ENCODE measurements around the gene POLE3. TPM values are rescaled to one million over a fixed set of nuclear protein-coding genes. Genes with fewer than 3 reads are reported as not detected.
A peak's percentile ranks its signal among the peaks of the same experiment; 100 is the strongest.

The POLE3 gene
- total and polyA plus RNA-seq, 2 experiments from 2014 or later, result 39.2 to 81.3 TPM

- ATAC-seq (no peak), DNase-seq (ENCODE audit: low spot score) (peak; percentile 25)
- Histone ChIP-seq H3K4me2 (peak overlapping the region; percentile 48; the same call in 1 of the 2 replicates), H3F3A (replicated peaks; ENCODE audit: low read depth) (no peaks in the 10 kb centered on the region), H3K27ac (ENCODE audit: low read depth) (no peak overlapping the region; the same call in 1 of the 2 replicates), H3K36me3 (ENCODE audit: insufficient read depth) (no peaks in the 10 kb centered on the region), H3K79me2 (replicated peaks; ENCODE audit: insufficient read depth) (no peaks in the 10 kb centered on the region), H3K27me3 (ENCODE audit: insufficient read depth) (no peaks in the 10 kb centered on the region), H3K4me1 (ENCODE audit: insufficient read depth) (peaks cover 8% of the 10 kb centered on the region), H3K9me2 (ENCODE audit: insufficient read depth) (no peaks in the 10 kb centered on the region), H2AFZ (peak overlapping the region; percentile 4; the same call in 1 of the 2 replicates), H3K4me3 (no peak overlapping the region), H4K20me1 (replicated peaks; ENCODE audit: insufficient read depth) (no peaks in the 10 kb centered on the region)
- Mint-ChIP-seq H3K36me3 (ENCODE audit: low read depth) (no peaks in the 10 kb centered on the region), H3K4me1 (peaks cover 20% of the 10 kb centered on the region), H3K27ac (peak overlapping the region; percentile 38; the same call in 1 of the 2 replicates), H3K4me3 (no peak overlapping the region), H3K27me3 (ENCODE audit: insufficient read depth, low read depth, poor library complexity) (no peaks in the 10 kb centered on the region), H3K9me3 (no peaks in the 10 kb centered on the region)
- TF ChIP-seq, protein P1, sequence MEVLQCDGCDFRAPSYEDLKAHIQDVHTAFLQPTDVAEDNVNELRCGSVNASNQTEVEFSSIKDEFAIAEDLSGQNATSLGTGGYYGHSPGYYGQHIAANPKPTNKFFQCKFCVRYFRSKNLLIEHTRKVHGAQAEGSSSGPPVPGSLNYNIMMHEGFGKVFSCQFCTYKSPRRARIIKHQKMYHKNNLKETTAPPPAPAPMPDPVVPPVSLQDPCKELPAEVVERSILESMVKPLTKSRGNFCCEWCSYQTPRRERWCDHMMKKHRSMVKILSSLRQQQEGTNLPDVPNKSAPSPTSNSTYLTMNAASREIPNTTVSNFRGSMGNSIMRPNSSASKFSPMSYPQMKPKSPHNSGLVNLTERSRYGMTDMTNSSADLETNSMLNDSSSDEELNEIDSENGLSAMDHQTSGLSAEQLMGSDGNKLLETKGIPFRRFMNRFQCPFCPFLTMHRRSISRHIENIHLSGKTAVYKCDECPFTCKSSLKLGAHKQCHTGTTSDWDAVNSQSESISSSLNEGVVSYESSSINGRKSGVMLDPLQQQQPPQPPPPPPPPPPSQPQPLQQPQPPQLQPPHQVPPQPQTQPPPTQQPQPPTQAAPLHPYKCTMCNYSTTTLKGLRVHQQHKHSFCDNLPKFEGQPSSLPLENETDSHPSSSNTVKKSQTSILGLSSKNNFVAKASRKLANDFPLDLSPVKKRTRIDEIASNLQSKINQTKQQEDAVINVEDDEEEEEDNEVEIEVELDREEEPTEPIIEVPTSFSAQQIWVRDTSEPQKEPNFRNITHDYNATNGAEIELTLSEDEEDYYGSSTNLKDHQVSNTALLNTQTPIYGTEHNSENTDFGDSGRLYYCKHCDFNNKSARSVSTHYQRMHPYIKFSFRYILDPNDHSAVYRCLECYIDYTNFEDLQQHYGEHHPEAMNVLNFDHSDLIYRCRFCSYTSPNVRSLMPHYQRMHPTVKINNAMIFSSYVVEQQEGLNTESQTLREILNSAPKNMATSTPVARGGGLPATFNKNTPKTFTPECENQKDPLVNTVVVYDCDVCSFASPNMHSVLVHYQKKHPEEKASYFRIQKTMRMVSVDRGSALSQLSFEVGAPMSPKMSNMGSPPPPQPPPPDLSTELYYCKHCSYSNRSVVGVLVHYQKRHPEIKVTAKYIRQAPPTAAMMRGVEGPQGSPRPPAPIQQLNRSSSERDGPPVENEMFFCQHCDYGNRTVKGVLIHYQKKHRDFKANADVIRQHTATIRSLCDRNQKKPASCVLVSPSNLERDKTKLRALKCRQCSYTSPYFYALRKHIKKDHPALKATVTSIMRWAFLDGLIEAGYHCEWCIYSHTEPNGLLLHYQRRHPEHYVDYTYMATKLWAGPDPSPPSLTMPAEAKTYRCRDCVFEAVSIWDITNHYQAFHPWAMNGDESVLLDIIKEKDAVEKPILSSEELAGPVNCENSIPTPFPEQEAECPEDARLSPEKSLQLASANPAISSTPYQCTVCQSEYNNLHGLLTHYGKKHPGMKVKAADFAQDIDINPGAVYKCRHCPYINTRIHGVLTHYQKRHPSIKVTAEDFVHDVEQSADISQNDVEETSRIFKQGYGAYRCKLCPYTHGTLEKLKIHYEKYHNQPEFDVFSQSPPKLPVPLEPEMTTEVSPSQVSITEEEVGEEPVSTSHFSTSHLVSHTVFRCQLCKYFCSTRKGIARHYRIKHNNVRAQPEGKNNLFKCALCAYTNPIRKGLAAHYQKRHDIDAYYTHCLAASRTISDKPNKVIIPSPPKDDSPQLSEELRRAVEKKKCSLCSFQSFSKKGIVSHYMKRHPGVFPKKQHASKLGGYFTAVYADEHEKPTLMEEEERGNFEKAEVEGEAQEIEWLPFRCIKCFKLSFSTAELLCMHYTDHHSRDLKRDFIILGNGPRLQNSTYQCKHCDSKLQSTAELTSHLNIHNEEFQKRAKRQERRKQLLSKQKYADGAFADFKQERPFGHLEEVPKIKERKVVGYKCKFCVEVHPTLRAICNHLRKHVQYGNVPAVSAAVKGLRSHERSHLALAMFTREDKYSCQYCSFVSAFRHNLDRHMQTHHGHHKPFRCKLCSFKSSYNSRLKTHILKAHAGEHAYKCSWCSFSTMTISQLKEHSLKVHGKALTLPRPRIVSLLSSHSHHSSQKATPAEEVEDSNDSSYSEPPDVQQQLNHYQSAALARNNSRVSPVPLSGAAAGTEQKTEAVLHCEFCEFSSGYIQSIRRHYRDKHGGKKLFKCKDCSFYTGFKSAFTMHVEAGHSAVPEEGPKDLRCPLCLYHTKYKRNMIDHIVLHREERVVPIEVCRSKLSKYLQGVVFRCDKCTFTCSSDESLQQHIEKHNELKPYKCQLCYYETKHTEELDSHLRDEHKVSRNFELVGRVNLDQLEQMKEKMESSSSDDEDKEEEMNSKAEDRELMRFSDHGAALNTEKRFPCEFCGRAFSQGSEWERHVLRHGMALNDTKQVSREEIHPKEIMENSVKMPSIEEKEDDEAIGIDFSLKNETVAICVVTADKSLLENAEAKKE (CRISPR knock-in tag; IDR thresholded peaks at IDR 0.05), result no peak
- TF ChIP-seq ETS1 (IDR thresholded peaks at IDR 0.05) (no peak), CREB1 (CRISPR knock-in tag; IDR thresholded peaks at IDR 0.05; ENCODE audit: low read depth) (no peak), REST (IDR thresholded peaks at IDR 0.05; ENCODE audit: unreplicated experiment) (no peak), ZNF114 (CRISPR knock-in tag; IDR thresholded peaks at IDR 0.05) (no peak), EZH2 (IDR thresholded peaks at IDR 0.05; ENCODE audit: low read depth, unreplicated experiment) (no peak), NANOG (IDR thresholded peaks at IDR 0.05; ENCODE audit: borderline replicate concordance) (no peak), ZNF331 (CRISPR knock-in tag; IDR thresholded peaks at IDR 0.05; ENCODE audit: low read depth) (no peak), JUNB (IDR thresholded peaks at IDR 0.05; ENCODE audit: unreplicated experiment) (no peak), EZH2phosphoT487 (IDR thresholded peaks at IDR 0.05; ENCODE audit: unreplicated experiment) (no peak), POLR2AphosphoS5 (IDR thresholded peaks at IDR 0.05; ENCODE audit: low read depth) (no peak), STAT1 (IDR thresholded peaks at IDR 0.05; ENCODE audit: unreplicated experiment) (no peak)
- TF ChIP-seq, protein P2, sequence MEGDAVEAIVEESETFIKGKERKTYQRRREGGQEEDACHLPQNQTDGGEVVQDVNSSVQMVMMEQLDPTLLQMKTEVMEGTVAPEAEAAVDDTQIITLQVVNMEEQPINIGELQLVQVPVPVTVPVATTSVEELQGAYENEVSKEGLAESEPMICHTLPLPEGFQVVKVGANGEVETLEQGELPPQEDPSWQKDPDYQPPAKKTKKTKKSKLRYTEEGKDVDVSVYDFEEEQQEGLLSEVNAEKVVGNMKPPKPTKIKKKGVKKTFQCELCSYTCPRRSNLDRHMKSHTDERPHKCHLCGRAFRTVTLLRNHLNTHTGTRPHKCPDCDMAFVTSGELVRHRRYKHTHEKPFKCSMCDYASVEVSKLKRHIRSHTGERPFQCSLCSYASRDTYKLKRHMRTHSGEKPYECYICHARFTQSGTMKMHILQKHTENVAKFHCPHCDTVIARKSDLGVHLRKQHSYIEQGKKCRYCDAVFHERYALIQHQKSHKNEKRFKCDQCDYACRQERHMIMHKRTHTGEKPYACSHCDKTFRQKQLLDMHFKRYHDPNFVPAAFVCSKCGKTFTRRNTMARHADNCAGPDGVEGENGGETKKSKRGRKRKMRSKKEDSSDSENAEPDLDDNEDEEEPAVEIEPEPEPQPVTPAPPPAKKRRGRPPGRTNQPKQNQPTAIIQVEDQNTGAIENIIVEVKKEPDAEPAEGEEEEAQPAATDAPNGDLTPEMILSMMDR (conservative IDR thresholded peaks at IDR 0.05; ENCODE audit: low read depth in 2 of 2), result no peak
Observed at GRCh38 chr9:113456235-113456634, 45.8 kb upstream of the POLE3 start.
